Fibroblast of skin of abdomen (primary cell): Measurements from ENCODE around the gene MYBBP1A.

Source experiments
- DNase-seq: peaks from one replicate; pipeline ENCODE4 v3.0.0-alpha.2; 2013

The MYBBP1A gene

DNA sequence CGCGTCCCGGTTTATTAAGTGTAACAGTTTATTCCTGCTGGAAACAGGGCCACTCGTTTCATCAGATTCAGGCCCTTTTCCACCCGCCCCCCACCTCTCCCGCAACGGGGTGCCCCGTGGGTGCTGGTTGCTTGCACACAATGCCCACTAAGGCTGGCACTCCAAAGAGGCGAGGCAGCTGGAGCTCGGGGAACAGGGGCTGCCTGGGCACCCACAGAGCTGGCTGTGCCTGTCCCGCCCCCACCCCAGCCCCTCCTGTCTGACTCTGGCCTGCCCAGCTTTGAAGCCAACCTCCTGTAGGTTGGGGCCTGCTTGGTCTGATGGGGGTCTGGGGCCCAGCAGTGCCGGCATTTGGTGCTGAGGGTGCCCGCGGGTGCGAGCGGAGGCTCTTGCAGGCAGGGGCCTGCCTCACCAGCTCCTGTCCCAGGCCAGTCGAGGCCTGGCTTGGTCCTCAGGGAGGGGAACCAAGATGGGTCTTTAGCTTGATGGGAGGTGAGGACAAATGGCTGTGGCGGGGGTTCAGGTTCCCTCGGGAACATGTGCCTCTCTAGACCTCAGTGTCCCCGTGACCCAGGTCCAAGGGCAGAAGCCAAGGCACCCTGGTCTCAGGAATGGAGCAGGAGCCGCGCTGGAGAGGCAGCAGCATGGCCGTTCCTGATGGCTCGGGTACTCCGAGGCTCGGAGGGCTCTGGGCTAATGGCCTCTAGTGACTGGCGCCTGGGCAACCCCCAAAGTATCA lies 20.1 kb downstream of the MYBBP1A start:
- no peak for DNase-seq

DNA sequence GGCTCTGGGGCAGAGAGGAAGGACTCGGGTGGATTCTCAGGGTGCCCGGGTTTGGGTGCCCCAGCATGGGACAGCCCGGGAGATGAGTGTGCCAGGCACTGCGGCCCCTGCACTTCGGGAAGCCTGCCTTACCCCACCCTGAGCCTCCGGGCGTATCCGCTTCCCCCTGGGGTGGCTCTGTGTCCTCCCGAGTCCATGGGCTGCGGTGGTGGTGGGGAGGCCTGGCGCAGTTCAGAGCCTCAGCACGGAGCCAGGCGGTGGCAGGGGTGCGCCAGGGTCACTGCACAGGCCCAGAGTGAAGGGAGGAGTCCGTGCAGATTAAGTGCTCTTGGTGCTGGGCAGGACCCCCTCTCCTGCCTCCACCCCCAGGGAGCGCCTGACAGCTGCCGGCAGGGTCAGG lies 20.7 kb downstream of the MYBBP1A start:
- DNase-seq: no peak

DNA sequence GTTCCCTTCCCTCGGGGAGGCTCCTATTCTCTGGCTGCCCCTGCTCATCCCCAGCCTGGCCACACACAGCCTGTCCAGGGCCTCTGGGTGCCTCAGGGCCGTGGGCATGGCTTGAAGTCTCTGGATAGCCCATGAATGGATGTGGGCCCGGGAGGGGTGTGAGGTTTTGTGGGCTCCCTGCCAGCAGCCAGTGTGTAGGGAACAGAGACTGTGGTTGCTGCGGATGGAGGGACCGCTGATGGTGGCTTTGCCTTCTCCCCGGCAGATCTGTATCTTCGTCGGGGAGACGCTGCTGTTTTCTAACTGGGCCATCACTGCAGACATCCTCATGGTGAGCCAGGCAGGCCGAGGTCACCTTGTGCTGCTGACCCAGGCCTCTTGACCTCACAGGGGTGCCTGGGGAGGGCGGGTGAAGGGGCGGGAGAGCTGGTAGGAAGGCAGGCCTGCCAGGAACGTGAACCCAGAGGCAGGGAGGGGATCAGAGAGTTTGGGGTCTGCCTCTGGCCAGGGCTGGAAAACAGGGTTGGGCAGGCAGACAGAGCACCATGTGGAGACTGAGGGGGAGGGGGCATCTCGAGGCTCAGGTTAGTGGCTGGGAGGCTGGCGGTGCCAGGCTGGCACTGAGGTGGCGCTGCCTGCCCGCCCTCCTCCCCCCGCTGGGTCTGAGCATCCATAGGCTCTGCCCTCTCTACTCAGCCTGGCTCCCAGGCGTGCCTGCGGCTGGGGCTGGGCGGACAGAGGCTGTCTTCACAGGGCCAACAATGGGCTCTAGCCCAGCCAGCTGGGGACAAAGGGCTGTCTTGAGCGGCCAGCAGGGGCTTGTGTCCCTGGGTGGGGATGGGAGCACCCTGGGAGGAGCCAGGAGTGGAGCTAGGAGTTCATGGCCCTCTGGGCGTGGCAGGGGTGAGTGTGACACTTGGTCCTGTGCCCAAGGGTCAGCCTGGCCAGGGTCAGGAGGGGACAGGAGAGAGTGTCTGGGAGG lies 21.4 kb downstream of the MYBBP1A start:
- no peak for DNase-seq

DNA sequence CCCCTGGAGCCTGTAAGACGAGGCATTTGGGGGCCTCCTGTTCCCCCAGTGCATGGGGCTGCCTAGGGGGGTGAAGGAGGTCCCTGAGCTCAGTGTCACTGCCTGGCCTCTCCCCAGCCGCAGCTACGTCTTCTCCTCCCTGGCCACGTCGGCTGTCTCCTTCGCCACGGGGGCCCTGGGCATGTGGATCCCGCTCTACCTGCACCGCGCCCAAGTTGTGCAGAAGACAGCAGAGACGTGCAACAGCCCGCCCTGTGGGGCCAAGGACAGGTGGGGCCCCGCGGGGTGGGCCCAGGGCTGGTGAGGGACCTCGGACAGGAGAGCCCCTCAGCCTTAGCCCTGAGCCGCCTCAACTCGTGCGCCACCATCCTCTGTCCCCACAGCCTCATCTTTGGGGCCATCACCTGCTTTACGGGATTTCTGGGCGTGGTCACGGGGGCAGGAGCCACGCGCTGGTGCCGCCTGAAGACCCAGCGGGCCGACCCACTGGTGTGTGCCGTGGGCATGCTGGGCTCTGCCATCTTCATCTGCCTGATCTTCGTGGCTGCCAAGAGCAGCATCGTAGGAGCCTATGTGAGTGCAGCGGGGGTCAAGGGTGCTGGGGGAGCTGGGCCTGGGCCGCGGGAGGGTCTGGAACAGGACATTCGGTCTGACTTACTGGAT lies 22.2 kb downstream of the MYBBP1A start:
- no peak for DNase-seq

DNA sequence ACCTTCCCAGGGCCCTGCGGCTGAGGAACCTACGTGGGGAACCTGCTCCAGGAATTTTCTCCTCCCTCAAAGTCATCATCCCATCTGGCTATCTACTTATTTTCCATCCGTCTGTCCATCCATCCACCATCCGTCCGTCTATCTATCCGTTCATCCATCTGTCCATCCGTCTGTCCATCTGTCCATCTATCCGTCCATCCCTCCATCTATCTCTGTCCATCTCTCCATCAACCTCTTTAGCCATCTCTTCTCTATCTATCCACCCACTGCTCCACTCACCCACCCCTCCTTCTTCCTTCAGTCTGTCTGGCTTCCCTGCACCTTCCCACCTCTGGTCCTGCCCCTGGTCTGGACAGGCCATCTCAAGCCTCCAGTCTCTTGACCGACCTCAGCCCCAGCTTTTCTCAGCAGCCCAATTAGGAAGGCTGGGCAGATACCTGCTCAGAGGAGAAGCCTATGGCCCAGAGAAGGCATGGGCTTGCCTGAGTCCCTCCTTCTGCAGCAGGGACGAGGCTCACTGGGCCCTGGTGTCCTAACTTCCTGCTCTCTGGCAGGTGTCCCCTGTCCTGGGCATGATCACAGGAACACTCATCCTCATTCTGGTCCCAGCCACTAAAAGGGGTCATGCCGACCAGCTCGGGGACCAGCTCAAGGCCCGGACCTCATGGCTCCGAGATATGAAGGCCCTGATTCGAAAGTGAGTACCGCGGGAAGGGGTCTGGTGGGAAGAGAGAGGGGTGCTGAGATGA lies 23.0 kb downstream of the MYBBP1A start:
- no peak for DNase-seq

DNA sequence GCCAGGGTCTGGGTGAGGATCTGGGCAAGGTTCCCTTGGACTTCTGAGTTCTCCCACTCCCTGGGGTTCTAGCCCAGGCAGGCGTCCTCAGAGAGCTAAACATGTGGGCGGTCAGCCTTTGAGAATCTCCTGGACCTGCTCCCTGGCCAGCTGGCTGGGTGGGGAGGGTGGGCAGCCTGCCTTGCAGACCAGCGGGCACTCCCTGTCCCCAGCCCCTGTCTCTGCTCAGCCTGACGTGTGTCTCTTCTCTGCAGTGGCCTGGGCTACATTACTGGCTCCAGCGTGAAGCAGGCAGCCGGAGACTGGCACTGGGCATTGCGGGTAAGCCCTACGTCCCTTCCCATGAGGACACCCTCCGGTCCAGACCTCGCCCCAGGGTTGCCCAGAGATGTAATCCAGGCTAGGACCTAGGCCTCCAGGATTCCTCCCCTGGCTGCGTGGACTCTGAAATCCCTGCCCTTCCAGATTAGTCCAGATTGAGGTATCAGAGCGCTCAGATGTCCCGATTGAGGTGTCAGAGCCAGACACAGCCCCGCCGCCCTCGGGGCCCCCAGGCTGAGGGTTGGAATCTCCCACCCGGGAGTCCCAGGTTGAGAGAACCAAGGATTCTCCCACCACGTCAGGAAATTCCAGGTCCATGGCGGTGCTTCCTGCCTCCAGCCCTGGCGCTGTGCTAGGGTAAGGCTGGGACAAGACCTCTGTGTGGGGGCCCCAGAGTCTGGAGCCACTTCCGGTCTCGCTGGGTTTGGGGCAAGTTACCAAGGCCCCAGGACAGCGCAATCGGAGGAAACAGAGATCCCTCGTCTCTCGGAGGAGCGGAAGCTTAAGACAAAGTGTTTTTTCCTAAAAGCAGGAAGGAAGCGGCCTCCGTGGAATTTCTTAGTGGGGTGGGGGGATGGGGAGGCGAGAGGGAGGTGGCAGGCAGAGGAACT lies 24.1 kb downstream of the MYBBP1A start:
- peak; percentile 13 for DNase-seq

DNA sequence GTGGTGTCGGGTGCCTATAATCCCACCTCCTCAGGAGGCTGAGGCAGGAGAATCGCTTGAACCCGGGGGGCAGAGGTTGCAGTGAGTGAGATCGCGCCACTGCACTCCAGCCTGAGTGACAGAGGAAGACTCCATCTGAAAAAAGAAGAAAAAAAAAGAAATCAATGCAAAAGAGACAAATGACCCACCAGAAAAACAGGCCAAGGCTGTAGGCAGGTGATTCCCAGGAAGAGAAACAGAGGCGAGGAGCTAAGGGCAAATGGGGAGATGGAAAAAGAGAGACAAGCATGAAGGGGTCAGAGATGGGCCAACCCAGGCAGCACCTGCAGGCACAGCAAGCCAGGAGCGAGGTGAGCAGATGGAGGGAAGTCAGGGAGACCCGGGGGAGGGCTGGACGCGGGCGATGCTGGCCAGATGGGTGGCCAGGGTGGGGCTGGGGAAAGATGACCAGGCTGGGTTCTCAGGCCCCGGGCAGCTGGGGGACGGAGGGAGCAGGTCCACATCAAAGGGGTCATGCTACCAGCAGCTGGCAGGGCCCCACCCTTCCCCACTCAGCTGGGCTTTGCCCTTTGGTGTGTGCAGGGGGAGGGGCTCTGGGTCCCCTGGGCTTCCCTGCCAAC lies 25.5 kb downstream of the MYBBP1A start:
- no peak for DNase-seq

DNA sequence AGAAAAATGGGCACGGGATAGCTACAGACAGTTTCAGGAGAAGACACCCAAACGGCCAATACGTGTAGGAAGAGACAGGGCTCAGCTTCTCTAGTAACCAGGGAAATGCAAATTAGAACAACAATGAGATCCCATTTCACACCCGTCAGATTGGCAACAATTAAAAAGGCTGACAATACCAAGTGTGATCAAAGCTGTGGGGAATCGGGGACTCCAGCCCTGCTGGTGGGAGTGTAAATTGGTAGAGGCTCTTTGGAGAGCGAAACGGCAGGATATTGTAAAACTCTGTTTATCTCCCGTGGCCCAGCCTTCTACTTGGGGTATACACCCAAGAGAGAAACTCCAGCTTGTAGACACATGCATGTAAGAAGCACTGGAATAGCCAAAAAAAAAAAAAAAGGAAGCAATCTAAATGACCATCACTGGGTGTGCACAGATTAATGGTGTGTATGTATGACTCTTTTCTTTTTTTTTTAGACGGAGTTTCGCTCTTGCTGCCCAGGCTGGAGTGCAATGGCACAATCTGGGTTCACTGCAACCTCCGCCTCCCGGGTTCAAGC lies 27.5 kb downstream of the MYBBP1A start:
- no peak for DNase-seq

DNA sequence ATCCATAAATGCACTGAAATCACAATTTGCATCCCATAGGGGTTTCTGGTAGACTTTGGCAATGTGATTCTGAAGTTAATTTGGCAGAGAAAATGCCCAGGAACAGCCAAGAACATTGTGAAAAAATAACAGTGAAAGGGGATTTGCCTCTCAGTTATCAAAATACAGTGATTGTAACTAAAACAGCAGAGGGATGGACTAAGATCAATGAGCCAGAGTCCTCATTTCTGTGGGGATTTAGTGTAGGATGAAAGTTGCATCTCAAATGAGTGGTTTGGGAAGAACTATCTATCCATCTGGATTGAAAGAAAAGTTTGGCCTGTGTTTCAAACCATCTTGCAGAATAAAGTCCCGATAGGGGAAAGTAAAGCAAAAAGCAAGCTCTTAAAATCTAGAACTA lies 28.1 kb downstream of the MYBBP1A start:
- no peak for DNase-seq

DNA sequence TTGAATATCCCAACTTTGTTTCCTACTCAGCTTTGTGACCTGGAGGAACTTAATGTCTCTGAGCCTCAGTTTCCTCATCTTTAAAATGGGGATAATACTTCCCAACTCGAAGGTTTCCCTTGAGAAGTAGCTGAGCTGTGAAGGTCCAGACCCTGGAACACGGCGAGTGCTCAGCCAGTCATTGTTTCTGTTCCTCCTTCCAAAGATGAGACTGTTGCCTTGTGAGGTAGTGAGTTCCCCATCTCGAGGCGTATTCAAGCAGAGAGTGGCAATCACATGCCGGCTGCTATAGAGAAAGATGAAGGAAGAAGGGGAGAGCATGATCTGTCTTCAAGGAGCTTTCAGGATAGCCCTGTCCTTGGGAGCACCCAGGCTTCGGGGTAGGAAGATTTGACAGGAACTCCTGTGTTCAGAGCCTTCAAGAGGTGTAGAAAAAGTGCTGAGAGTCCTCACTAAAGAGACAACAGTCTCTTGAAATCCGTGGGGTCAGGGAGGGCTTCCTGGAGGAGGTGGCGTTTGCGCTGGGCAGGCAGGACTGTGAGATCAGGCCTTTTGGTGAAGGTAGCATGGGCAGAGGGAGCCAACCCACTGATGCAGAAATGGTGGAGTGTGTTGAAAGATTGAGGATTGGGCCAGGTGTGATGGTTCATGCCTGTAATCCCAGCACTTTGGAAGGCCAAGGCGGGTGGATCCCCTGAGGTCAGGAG lies 29.3 kb downstream of the MYBBP1A start:
- no peak for DNase-seq

DNA sequence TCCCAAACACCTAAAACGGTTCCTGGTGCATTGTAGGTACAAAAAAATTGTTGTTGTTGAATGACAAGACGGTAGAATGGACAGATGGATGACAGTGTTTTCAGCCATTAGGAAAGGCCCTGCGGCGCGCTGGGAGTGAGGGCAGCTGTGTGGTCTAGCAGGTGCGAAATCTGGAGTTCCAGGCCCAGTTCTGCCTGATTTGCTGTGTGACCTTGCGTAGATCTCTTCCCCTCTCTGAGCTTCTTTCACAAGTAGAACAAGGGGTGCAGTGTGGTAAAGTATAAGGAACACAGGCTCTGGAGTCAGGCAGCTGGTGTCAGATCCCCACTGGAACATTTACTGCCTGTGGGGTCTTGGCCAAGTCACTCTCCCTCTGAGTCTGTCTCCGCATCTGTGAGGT lies 31.2 kb downstream of the MYBBP1A start:
- no peak for DNase-seq

DNA sequence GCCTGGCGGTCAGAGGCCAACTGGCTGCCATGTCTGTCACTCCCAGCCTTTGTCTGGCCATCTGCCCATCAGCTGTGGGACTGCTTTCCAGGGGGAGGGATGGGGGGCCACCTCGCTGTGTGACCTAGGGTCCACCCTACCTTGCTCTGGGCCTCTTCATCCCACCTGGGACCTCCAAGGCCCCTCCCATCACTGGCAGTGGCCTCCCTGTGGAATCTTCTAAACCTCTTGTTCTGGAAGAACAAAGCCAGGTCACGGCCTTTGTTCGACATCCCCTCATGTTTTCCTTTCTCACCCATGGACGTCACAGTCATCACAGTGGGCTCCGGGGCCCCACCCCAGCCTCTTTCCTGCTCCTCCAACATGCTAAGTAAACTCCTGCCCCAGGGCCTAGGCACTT lies 32.5 kb downstream of the MYBBP1A start:
- no peak for DNase-seq

DNA sequence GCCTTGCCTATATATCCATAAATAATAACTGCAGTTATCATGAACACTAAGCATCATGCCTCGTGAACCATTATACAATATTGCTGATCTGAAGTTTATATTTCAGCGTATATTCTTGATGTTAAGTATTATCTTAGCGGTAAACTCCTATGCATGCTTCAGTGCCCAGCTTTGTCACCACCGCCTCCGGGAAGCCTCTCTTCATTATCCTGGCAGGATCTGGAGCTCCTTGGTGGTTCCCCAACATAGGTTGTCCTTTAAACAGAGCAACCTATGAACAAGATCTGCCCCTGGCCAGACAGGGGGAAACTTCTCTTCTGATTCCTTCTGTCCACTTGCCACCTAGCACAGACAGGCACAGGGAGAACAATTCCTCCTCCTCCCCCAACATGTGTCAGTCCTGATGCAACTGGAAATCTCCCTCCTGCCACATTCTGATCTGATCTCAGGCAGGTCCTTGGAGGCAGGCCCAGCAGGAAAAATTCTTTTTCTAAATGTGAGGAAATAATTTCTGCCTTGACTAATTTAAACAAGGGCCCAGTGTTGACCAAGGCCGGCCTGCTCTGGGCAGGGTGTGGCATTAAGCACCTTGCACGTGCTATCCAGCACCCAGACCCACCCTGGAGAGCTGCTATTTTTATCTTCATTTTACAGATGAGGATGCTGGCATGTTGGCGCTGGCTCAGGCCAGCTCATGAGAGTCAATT lies 34.1 kb downstream of the MYBBP1A start:
- DNase-seq: peak; percentile 23

DNA sequence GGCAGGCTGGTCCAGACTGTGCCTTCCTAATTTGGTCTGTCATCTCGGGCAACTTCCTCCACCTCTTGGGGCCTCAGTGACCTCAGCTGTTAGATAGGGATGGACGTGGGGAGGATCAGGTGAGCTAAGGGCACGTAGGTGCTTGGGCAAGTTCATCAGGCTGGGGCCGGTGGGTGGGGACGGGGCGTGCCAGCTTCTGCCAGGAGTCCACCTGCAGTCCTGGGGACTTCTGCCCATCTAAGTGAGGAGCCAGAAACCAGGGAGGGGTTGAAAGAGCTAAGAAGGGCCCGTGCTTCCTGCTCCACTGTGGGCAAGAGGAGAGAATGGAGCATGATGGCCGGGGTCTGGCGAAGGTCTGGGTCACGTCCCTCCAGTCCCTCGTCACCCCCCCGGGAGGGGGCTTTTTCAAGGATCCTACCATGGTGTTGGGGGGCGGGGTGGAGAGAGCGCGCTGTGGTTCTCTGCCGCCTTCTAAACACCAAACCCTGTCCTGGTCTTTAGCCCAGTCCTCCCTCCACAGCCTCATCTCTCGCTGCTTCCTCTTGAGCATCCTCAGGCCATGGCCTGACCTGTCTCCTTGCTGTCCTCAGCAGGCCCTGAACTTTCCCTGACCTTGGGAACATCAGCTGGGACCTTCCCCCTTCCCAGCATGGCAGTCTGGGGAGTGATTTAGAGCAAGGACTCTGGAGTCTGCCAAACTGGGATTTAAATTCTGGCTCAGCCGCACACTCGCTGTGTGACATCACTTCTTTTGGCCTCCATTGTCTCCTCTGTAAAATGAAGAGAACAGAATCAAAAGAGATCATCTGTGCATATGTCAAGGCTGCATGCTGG lies 34.9 kb downstream of the MYBBP1A start:
- DNase-seq: no peak

DNA sequence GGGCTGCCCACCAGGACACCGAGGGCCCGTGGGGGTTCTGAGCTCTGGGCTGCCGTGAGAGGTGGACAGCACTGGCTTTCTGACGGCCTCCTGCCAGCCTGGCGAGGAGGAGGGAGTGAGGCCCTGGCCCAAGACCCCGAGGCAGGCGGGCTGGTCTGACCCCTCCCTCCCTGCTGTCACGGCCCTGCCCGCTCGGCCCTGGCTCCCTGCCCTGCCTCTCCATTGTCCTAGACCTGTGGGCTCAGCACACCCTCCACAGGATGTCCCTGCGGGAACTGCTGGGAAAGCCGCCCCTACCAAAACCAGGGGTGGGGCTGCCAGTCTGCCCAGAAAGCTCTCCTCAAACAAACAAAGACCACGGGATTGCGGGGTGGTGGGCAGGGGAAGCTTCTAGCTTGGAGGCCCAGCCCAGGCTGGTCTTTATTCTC lies 35.8 kb downstream of the MYBBP1A start:
- DNase-seq: no peak

DNA sequence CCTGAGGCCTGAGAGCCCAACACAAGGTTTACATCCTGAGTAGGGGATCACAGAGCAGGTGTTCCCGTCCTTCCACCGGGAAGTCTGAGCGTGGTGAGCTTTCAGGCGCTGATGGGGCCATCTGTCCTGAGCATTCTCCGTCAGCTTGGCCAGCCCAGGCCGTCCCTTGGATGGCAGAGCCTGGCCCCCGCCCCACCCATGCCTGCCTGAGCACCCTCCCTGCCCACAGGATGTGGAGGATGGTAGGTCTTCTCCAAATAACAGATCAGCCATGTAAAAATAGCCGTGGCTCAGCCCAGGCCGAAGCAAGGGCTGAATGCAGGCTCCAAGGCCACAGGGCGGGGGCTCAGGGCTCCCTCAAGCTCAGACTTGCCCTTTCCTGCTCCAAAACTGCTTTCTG lies 36.3 kb downstream of the MYBBP1A start:
- no peak for DNase-seq

DNA sequence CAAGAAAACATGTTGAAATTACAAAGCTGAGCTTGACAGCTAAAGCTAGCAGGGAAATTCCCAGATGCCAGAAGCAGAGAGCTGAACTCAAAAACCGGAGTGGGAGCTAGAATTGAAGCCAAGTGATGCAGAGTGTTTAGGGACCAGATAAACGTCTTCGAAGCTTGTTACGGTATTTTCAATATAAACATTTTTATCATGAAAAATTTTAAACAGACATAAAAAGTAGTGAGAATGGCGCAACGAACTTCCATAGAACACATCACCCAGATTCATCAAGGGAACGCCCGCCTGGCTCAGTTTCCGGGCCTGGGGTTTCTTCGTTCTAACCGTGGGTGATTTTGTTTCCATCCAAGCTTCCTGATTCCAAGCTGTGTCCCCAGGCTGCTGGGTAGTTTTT lies 38.4 kb downstream of the MYBBP1A start:
- no peak for DNase-seq

DNA sequence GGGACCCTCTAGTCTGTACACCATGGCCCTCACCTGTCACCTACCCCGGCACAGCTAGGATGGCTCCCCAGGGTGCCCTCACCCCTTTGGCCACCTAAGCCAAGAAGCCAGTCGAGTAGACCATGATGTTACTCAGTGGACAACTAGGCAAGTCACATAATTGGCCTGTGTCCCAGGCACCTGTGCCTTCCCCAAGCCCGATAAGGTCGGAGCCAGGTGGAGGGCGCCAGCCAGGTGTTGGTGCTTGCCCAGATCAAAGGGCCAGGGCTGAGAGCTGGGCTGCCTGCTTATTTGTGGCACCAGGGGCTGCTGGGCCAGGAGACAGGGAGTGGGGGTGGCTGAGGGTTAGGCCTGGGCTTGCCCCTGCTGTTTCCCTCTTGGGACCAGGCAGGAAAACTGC lies 39.7 kb downstream of the MYBBP1A start:
- no peak for DNase-seq
